ENCODE data around the gene WDR17. TPM values are rescaled to one million over a fixed set of nuclear protein-coding genes. Genes with fewer than 3 reads are reported as not detected.

WDR17 gene
- total RNA-seq, 1 donor from 2014 or later: 6.3 TPM

- Mint-ChIP-seq H3K9me3 (ENCODE audit: unreplicated experiment) (no peaks in the 10 kb centered on the region), H3K27me3 (ENCODE audit: unreplicated experiment) (no peaks in the 10 kb centered on the region), H3K36me3 (ENCODE audit: unreplicated experiment) (no peaks in the 10 kb centered on the region), H3K27ac (ENCODE audit: unreplicated experiment) (no peak overlapping the region), H3K4me3 (ENCODE audit: unreplicated experiment) (no peak overlapping the region), H3K4me1 (ENCODE audit: low read depth, unreplicated experiment) (no peaks in the 10 kb centered on the region)
- no peak for TF ChIP-seq CTCF (IDR thresholded peaks at IDR 0.05; ENCODE audit: partially characterized antibody, unreplicated experiment)
- DNase-seq: no peak
Observed at GRCh38 chr4:176193126-176193525, 127.5 kb downstream of the WDR17 start.

- TF ChIP-seq CTCF (IDR thresholded peaks at IDR 0.05; ENCODE audit: partially characterized antibody, unreplicated experiment): no peak
- Mint-ChIP-seq H3K9me3 (ENCODE audit: unreplicated experiment) (no peaks in the 10 kb centered on the region), H3K27me3 (ENCODE audit: unreplicated experiment) (no peaks in the 10 kb centered on the region), H3K4me1 (ENCODE audit: low read depth, unreplicated experiment) (no peaks in the 10 kb centered on the region), H3K4me3 (ENCODE audit: unreplicated experiment) (no peak overlapping the region), H3K36me3 (ENCODE audit: unreplicated experiment) (no peaks in the 10 kb centered on the region), H3K27ac (ENCODE audit: unreplicated experiment) (no peak overlapping the region)
- no peak for DNase-seq
Observed at GRCh38 chr4:176193938-176194337, 128.3 kb downstream of the WDR17 start.

GRCh38 chr4:176195184-176195978 lies 129.7 kb downstream of the WDR17 start, which contains the start of gene SPATA4:
TSS of gene SPATA4 (minus strand) at chr4:176195585. CDS start at chr4:176195562, 23 bp downstream.
- Mint-ChIP-seq H3K27ac (ENCODE audit: unreplicated experiment) (peak within 1 kb of the TSS; percentile 87), H3K27me3 (ENCODE audit: unreplicated experiment) (no peaks in the 10 kb centered on the region), H3K4me1 (ENCODE audit: low read depth, unreplicated experiment) (no peaks in the 10 kb centered on the region), H3K4me3 (ENCODE audit: unreplicated experiment) (peak within 1 kb of the TSS; percentile 86), H3K9me3 (ENCODE audit: unreplicated experiment) (no peaks in the 10 kb centered on the region), H3K36me3 (ENCODE audit: unreplicated experiment) (no peaks in the 10 kb centered on the region)
- TF ChIP-seq CTCF (IDR thresholded peaks at IDR 0.05; ENCODE audit: partially characterized antibody, unreplicated experiment): no peak
- peak; percentile 96 for DNase-seq

- DNase-seq: no peak
- Mint-ChIP-seq H3K36me3 (ENCODE audit: unreplicated experiment) (no peaks in the 10 kb centered on the region), H3K27ac (ENCODE audit: unreplicated experiment) (no peak overlapping the region), H3K9me3 (ENCODE audit: unreplicated experiment) (no peaks in the 10 kb centered on the region), H3K27me3 (ENCODE audit: unreplicated experiment) (no peaks in the 10 kb centered on the region), H3K4me1 (ENCODE audit: low read depth, unreplicated experiment) (no peaks in the 10 kb centered on the region), H3K4me3 (ENCODE audit: unreplicated experiment) (no peak overlapping the region)
- no peak for TF ChIP-seq CTCF (IDR thresholded peaks at IDR 0.05; ENCODE audit: partially characterized antibody, unreplicated experiment)
Observed at GRCh38 chr4:176198316-176198903, 132.8 kb downstream of the WDR17 start.

GRCh38 chr4:176205299-176205698 lies 139.7 kb downstream of the WDR17 start:
- Mint-ChIP-seq H3K9me3 (ENCODE audit: unreplicated experiment) (no peaks in the 10 kb centered on the region), H3K36me3 (ENCODE audit: unreplicated experiment) (no peaks in the 10 kb centered on the region), H3K4me3 (ENCODE audit: unreplicated experiment) (no peak overlapping the region), H3K27me3 (ENCODE audit: unreplicated experiment) (no peaks in the 10 kb centered on the region), H3K27ac (ENCODE audit: unreplicated experiment) (no peak overlapping the region), H3K4me1 (ENCODE audit: low read depth, unreplicated experiment) (peaks cover 4% of the 10 kb centered on the region)
- TF ChIP-seq CTCF (IDR thresholded peaks at IDR 0.05; ENCODE audit: partially characterized antibody, unreplicated experiment): no peak
- no peak for DNase-seq
